SH-SY5Y (cell line): ENCODE results near the gene DLGAP4.

Source experiments
- GATA2 ChIP-seq: IDR thresholded peaks from 2 replicates; pipeline ENCODE4 v1.6.1; 2011; ENCODE audit warnings: mild to moderate bottlenecking, low read depth, low read length
- GATA3 ChIP-seq: IDR thresholded peaks from 2 replicates; pipeline ENCODE4 v1.6.1; 2011; ENCODE audit warnings: low read depth, mild to moderate bottlenecking, low read length, moderate library complexity

DLGAP4 gene

DNA sequence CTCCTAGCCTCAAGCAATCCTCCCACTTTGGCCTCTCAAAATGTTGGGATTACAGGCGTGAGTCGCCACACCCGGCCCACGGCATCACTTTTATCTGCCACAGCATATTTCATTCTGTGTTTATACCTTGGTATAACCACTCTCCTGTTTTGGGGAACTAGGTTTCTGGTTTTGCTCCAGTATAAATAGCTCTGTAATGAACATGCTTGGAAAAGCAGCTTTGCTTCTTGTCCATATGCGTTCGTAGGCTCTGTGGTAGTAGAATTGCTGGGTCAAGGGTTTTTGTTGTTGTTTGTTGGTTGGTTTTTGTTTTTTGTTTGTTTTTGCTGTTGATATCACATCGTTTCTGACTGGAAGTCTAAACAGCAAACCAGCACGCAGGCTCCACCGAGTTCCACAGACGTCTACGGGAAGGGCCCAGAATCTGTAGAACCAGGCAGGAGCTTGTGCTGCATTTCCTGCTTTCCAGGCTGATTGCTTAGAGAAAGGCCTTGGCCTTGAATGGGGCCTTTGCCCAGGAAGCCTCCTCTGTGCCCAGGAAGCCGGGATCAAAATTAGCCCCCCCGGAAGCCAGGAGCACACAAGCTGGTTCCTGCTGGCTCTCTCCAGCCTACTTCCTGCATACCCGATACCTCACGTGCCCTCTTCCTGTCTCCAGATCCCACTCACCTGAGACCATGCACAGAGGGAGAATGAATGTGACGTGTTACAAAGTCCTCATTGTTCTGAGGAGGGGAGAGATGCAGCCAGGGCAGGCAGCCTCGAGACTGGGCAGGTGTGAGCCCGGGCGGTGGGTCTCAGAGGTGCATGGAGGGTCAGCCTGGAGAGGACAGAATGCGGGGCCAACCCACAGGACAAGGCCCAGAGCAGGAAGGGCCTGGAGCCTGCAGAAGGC, 35.1 kb upstream of the DLGAP4 start:
- TF ChIP-seq GATA2, result no peak
- no peak for TF ChIP-seq GATA3

DNA sequence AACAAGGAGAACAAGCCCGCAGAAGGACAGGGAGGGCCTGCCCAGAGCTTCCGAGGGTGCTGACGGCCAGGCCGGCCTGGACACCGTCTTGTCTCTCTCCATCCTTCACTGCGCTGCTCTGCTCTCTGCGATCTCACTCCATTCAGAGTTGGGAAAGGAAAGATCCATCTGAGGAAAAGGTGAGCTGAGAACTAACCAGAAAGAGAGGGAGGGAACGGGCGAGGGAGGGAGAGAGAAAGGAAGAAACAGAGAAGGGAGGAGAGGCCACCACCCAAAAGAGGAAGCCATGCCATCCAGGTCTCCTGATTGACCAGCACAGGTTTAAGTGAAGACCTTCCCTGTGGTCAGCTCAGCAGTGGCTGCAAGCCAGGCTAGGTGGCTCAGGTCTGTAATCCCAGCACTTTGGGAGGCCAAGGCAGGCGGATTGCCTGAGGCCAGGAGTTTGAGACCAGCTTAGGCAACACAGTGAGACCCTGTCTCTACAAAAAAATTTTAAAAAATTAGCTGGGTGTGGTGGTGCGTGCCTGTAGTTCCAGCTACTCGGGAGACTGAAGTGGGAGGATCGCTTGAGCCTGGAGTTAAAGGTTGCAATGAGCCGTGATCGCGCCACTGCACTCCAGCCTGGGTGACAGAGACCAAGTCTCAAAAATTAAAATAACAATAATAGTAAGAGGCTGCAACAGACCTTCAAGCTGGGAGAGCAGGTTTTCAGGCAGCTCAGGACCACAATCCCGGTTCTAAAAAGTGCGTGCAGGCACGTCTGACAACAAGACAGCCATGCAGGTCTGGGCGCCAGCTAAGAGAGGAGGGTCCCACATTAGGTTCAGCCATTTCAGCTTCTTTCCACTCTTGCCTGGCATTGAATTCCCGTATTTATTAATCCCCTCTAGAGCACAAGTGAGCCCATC, 34.2 kb upstream of the DLGAP4 start:
- TF ChIP-seq GATA3, result no peak
- no peak for TF ChIP-seq GATA2

GRCh38 chr20:36272547-36273220, 33.5 kb upstream of the DLGAP4 start:
- TF ChIP-seq GATA2 (no peak), GATA3 (no peak)

DNA sequence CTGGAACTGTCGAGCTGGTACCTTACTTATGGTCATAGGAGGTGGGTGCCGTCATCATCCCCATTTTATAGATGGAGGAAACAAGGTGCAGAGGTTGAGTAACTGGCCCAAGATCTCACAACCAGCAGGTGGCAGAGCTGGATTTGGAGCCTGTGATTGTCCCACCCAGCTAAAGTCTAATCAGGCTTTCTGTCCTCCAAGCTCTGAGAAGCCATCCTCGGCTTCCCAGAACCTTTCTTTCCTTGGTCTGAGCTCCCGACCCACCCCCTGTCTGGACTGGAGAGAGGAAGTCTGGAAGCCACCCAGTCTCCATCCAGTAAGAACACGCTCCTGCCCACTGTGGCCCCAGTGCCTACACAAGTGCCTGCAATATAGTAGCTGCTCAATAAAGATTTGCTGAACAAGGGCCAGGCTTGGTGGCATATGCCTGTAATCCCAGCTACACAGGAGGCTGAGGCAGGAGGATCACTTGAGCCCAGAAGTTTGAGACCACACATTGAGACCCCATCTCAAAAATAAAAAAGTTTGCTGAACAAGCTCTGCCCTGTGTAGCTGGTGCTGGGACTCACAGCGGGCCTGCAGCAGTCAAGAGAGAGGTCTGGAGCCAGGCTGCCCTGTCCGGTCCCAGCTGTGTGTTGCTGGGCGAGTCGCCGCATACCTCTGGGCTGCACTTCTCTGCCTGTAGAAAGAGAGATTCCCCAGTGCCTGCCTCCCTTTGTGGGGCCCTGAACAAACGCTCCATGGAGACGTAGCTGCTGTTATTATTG, 32.5 kb upstream of the DLGAP4 start:
- TF ChIP-seq GATA2 (no peak), GATA3 (no peak)

DNA sequence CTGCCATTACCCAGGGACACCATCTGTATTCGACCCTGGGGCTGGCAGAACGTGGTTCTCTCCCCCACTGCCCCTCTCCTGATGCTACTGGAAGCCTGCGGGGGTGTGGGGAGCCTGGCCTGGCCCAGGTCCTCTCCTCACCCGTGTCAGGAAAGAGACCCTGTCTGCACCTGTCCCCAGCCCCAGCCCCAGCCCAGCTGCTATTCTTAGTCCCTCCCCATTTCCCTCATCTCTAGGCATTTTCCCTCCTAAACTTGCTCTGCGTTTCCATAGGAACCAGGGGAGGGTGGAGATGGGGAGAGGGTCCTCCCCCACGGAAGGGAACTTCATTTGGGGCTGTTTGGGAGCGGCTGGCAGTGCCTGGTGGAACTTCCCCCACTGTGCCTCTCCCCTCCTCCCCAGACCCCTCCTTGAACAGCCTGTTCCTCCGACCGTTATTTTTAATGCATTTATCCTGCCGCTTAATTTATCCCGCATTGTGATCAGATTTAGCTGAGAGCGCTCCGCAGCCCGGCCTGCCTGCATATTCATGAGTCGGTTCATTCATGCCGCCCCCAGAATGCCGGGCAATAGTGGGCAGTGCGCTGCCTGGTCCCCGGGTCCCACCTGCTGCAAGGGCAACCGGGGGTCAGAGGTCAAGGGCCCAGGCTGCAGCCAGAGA, 31.8 kb upstream of the DLGAP4 start:
- TF ChIP-seq GATA2 (no peak), GATA3 (no peak)

GRCh38 chr20:36275011-36275410, 31.1 kb upstream of the DLGAP4 start:
- TF ChIP-seq GATA3 (no peak), GATA2 (no peak)

DNA sequence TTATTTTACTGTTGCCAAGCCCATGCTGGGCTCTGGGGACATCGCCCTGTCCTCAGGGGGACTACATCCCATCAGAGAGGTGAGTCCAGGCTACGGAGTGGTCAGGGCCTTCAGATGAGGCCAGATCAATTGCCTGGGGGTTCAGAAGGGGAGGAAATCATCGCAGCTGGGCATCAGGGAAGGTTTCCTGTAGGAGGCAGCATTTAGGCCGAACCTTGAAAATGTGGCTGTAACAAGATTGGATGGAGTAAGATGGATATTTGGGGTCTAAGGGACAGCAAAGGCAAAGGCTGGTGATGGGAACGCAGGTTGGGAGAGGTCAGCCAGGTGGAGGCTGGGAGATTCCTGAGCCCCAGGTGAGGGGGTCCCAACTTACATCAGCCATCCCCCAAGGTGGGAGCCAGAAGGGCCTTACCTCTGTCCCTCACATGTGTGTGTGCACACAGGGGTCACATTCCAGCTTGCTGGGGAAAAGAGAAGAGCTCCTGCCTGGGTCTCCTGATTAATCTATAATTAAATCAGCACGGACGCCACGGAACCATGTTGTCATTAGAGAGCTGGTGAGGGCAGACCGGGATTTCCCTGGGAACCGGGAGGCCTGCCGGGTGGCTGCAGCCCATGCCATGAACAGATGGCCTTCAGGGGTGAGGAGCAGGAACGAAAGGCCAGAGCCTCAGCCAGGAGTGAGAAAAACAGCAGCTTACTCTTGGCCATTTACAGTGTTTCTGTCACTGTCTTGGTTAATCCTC, 30.5 kb upstream of the DLGAP4 start:
- peak; percentile 54 for TF ChIP-seq GATA2
- TF ChIP-seq GATA3, result no peak

- no peak for TF ChIP-seq GATA2
- TF ChIP-seq GATA3, result no peak
Measured at GRCh38 chr20:36277546-36277945, 28.6 kb upstream of the DLGAP4 start.

DNA sequence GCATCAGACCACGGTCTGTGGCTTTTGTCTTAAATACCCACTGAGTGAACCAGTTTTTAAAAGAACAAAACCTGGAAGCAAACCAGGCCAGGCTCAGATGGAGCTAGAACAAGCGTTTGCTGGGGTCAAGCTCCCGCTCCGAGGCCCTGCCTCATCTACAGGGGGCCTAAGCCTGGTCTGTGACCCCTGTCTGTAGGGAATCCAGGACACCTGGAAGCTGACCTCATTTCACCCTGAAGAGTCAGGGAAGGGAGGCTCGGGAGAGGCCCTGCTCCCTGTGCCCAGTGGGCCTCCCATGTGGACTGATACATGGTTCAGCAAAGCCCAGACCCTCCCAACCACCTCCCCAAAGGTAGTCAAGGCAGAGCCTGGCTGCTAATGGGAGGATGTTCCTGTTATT, 26.8 kb upstream of the DLGAP4 start:
- TF ChIP-seq GATA2 (no peak), GATA3 (no peak)

DNA sequence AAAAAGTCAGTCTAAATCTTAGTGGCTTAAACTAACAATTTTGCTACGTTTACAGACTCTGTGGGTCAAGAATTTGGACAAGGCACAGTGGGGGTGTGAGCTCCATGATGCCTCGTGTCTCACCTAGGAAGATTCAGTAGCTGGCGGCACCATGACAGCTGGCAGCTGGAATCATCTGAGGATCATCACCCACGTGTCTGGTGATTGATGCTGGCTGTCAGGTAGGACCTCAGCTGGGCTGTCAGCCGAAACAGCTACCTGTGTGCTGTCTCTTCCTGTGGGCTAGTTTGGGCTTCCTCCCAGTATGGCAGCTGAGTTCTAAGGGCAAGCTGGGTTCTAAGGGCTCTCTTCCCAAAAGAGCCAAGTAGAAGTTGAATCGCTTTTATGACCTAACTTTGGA, 26.4 kb upstream of the DLGAP4 start:
- TF ChIP-seq GATA2, result no peak
- no peak for TF ChIP-seq GATA3

DNA sequence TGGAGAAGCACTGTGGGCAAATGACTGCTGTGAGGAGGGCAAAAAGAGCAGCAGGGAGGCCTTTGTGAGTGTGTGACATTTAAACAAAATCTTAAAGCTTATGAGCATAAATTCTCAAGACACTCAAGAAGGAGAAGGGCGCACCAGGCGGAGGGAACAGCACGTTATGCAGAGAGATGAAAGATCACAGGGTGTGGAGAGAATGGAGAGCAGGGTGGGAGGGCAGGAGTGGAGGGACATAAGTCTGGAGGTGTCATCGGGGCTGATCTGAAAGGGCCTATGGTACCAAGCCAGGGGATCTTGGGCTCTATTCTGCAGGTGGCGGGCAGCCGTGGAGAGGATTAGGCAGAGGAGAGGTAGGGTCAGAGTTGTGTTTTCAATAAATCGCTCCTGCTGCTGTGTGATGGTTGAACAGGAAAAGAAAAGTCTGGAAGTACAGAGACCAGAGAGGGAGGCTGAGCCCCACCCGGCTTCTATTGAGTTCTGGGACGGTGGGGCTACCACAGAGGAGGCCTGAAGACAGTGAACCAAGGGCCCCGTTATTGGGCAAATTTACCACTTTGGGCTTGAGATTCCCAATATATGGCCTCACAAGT, 24.3 kb upstream of the DLGAP4 start:
- TF ChIP-seq GATA2 (no peak), GATA3 (no peak)

- no peak for TF ChIP-seq GATA3
- TF ChIP-seq GATA2, result no peak
Measured at GRCh38 chr20:36284751-36285150, 21.4 kb upstream of the DLGAP4 start.
